Measurements from ENCODE around the gene MYH14. TPM values are rescaled to one million over a fixed set of nuclear protein-coding genes. Genes with fewer than 3 reads are reported as not detected.

MYH14 gene
- not detected in 2 replicates for total RNA-seq (2014; rRNA removed; shearing (Covaris generic))
- polyA plus RNA-seq (2015; cell fraction: cytosol; rRNA removed), result not detected in 2 replicates
- not detected in 2 replicates for polyA plus RNA-seq (2015; cell fraction: nucleus; rRNA removed)

DNA sequence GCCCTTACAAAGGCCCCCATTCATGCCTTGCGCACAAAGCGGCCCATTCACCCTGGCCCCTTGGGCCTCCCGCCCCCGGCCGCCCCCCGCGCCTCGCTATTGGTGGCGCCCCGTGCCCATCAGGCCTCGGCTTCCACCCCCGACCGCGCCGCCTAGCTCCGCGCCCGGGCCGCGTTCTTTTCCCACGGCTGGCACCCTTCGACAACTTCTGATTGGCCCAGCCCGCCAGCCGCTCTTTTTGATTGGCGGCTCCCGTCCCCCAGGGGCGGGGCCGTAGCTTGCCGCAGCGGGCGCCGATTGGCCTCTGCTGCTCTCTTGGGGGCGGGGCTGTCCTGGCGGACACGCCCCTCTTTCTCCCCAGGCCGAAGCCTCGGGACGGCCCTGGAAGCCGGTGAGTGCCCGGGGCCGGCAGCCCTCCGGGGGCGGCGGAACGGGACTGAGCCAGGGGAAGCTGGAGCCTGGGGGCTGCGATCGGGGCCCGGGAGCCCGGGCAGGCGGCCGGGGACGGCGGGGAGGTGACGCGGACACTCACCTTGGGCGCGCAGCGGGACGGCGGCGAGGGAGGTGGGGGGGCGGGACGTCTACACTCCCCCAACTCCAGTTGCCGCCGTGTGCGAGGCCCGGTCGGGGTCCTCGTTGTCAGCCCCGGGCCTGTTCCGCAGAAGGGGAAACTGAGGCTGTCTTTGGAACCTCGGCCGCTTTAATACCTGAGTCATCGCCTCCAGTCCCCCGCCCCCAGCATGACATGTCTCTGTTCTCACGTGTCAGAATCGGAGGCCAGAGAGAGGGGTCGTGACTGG, at the start of gene MYH14:
TSS of gene MYH14 (plus strand) at position 342 of the 800 bp plus-strand sequence. CDS start 6,744 bp downstream, outside the sequence.
- no peak for DNase-seq (ENCODE audit: low read depth)

GRCh38 chr19:50154529-50154928, 48.9 kb upstream of the MYH14 start:
- DNase-seq (ENCODE audit: low read depth), result no peak

GRCh38 chr19:50155520-50156109, 47.8 kb upstream of the MYH14 start:
- no peak for DNase-seq (ENCODE audit: low read depth)

- no peak for DNase-seq (ENCODE audit: low read depth)
Observed at GRCh38 chr19:50158577-50158976, 44.8 kb upstream of the MYH14 start.

- DNase-seq (ENCODE audit: low read depth), result no peak
Observed at GRCh38 chr19:50159078-50159477, 44.3 kb upstream of the MYH14 start.

DNA sequence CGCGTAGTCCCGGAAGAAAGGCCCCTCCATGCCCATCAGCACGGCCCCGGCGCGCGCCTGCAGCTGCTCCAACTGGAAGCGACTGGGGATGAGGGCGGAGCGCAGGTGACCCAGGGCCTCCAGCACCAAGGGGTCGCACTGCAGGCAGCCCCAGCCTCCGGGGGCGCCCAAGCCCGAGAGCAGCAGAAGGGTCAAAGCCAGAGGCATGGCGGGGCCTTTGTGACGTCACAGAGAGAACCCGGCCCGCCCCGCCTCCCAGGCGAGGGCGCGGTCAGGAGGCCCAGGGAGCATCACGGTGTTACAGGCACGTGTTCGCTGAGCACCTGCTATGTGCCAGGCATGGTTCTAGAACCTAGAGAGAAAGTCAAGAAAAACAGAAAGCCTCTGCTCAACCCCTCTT, 40.4 kb upstream of the MYH14 start, which contains the start of gene IZUMO2:
TSS of gene IZUMO2 (minus strand) at position 294 of the 400 bp plus-strand sequence. CDS start at position 207, 87 bp downstream.
- DNase-seq (ENCODE audit: low read depth), result no peak

DNA sequence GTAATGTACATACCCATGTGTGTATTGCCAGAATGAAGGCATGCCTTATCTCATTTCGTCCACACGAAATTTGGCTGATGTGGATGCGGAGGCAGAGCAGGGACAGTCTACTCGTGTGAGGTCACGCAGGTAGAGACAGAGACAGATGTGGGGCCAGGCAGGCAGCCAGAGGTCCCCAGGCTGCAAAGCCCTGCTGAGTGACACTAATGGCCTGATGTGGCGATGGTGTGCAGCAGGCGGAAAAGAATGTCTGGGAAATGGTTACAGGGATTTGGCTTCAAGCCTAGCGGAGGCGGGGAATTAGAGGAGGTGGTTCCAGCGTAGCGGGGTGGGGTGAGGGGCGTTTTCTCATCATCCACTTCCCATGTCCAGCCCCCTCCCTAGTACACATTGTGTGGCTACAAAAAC, 36.1 kb upstream of the MYH14 start:
- DNase-seq (ENCODE audit: low read depth), result no peak

DNA sequence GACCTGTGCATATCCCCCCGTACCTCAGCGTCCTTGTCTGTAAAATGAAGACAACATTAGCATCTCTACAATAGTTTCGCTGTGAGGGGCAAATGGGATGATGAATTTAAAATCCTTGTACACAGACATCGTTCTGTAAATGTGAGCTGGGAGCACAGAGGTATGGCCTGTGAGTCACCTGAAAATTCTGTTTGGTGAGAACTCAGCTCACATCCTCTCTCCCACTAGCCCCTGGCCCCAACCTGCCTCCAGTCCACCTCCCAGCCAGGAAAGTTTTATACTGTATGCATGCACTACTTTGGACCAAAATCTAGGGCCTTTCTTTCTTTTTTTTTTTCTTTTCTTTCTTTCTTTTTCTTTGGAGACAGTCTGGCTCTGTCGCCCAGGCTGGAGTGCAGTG, 31.7 kb upstream of the MYH14 start:
- DNase-seq (ENCODE audit: low read depth), result no peak

GRCh38 chr19:50172726-50173125, 30.7 kb upstream of the MYH14 start:
- no peak for DNase-seq (ENCODE audit: low read depth)

- DNase-seq (ENCODE audit: low read depth), result no peak
Observed at GRCh38 chr19:50173127-50173526, 30.3 kb upstream of the MYH14 start.

GRCh38 chr19:50174100-50174793, 29.2 kb upstream of the MYH14 start:
- DNase-seq (ENCODE audit: low read depth), result no peak

GRCh38 chr19:50175924-50176323, 27.5 kb upstream of the MYH14 start:
- no peak for DNase-seq (ENCODE audit: low read depth)

DNA sequence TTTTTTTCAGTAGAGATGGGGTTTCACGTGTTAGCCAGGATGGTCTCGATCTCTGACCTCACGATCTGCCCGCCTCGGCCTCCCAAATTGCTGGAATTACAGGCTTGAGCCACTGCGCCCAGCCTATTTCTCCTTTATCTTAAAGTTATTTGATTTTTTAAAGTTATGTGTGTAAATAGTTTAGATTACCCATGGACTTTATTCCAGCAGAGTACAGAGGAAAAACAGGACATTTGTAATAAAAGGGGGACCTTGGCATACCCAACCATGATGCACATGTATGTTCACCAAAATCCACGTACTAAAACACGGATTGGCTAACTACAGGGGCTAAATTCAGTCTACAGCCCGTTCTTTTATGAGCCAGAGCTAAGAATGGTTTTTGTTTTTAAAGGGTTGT, 26.6 kb upstream of the MYH14 start:
- no peak for DNase-seq (ENCODE audit: low read depth)

- no peak for DNase-seq (ENCODE audit: low read depth)
Observed at GRCh38 chr19:50178320-50178719, 25.1 kb upstream of the MYH14 start.

- DNase-seq (ENCODE audit: low read depth), result no peak
Observed at GRCh38 chr19:50178859-50179537, 24.4 kb upstream of the MYH14 start.

DNA sequence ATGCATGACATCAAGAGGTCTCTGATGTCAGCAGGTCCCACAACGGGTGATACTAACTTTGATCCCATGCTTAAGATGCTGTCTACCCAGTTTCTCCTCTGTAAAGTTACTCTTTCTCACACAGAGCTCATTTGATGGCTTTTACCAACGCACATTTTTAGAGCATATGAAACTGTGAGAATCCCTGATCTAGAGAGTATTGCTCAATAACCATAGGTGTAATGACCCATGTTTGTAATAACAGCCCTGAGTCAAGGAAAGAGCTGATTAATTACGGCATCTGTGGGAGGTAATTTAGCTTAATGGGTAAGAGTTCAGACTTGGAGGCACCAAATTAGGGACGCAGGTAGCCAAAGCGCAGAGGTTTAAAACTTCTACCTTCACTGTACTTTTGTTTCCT, 22.3 kb upstream of the MYH14 start:
- DNase-seq (ENCODE audit: low read depth), result no peak

GRCh38 chr19:50184196-50184595, 19.2 kb upstream of the MYH14 start:
- no peak for DNase-seq (ENCODE audit: low read depth)

- DNase-seq (ENCODE audit: low read depth), result no peak
Observed at GRCh38 chr19:50187937-50188336, 15.5 kb upstream of the MYH14 start.

DNA sequence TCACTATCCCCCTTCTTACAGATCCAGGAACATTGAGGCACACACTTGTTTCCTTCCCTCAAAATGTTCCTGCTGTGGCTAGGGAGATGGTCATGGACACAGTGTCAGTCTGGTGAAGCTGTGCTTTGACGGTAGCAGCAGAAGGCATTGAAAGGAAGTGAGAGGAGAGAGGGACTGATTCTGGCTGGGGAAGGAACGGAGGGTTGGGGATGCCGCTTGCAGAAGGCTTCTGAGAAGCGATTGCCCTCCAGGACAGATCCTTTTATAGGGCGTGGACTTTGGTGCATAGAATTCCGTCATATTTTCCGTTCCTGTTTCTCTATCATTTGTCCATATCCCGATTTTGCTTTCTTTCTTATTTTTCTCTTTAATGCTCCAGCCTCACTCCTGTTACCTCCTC, 14.1 kb upstream of the MYH14 start:
- DNase-seq (ENCODE audit: low read depth), result no peak

GRCh38 chr19:50190439-50190891, 13.0 kb upstream of the MYH14 start:
- DNase-seq (ENCODE audit: low read depth), result no peak

GRCh38 chr19:50191216-50191615, 12.2 kb upstream of the MYH14 start:
- DNase-seq (ENCODE audit: low read depth), result no peak
